OCI-LY1 (cell line): ENCODE measurements around the gene ANKFN1.

Source experiments
- H2AFZ ChIP-seq: fragments of 200-600 bp; sonication (generic), shearing (Covaris generic); 2 replicates; pipeline ENCODE4 v1.6.0; 2014; ENCODE audit warnings: antibody characterized with exemption, mild to moderate bottlenecking, low read length
- H3F3A ChIP-seq: fragments of 200-600 bp; sonication (generic), shearing (Covaris generic); 2 replicates; pipeline ENCODE4 v1.6.0; 2014; ENCODE audit warnings: mild to moderate bottlenecking, antibody characterized with exemption, low read length, moderate library complexity; ENCODE audit not compliant: insufficient read depth
- H3K27ac ChIP-seq: fragments of 200-600 bp; sonication (generic); 2 replicates; pipeline ENCODE4 v1.5.1; 2014; ENCODE audit warnings: low read length, mixed run types, mild to moderate bottlenecking, low read depth; ENCODE audit not compliant: poor library complexity, severe bottlenecking
- H3K27me3 ChIP-seq: fragments of 200-600 bp; sonication (generic); 2 replicates; pipeline ENCODE4 v1.6.0; 2014; ENCODE audit warnings: antibody characterized with exemption, mild to moderate bottlenecking, low read length, moderate library complexity; ENCODE audit not compliant: insufficient read depth
- H3K36me3 ChIP-seq: fragments of 200-600 bp; sonication (generic); 2 replicates; pipeline ENCODE4 v1.6.1; 2014; ENCODE audit warnings: mild to moderate bottlenecking, antibody characterized with exemption, low read length, moderate library complexity, mixed read lengths; ENCODE audit not compliant: insufficient read depth
- H3K4me1 ChIP-seq: fragments of 200-600 bp; sonication (generic); 2 replicates; pipeline ENCODE4 v1.5.1; 2014; ENCODE audit warnings: mild to moderate bottlenecking, low read length, moderate library complexity; ENCODE audit not compliant: insufficient read depth, severe bottlenecking
- H3K4me2 ChIP-seq: fragments of 200-600 bp; sonication (generic), shearing (Covaris generic); 2 replicates; pipeline ENCODE4 v1.6.1; 2014; ENCODE audit warnings: low read length
- H3K4me3 ChIP-seq: fragments of 200-600 bp; sonication (generic); 2 replicates; pipeline ENCODE4 v1.5.1; 2014; ENCODE audit warnings: low read length, low read depth, mild to moderate bottlenecking, mixed read lengths; ENCODE audit not compliant: poor library complexity, severe bottlenecking
- H3K79me2 ChIP-seq: fragments of 200-600 bp; shearing (Covaris generic); 2 replicates; pipeline ENCODE4 v1.6.1; 2016; ENCODE audit warnings: mixed run types, low read length, mixed read lengths; ENCODE audit not compliant: insufficient read depth
- H3K9ac ChIP-seq: fragments of 200-600 bp; sonication (generic), shearing (Covaris generic); 2 replicates; pipeline ENCODE4 v1.6.1; 2014; ENCODE audit warnings: mild to moderate bottlenecking, low read length, mixed read lengths
- H3K9me2 ChIP-seq: fragments of 200-600 bp; sonication (generic), shearing (Covaris generic); 2 replicates; pipeline ENCODE4 v1.6.1; 2014; ENCODE audit warnings: low read depth, mild to moderate bottlenecking, low read length, mixed read lengths
- H3K9me3 ChIP-seq: fragments of 200-600 bp; shearing (Covaris generic); 2 replicates; pipeline ENCODE4 v1.6.1; 2014; ENCODE audit warnings: low read length, mixed read lengths
- H4K20me1 ChIP-seq: fragments of 200-600 bp; sonication (generic), shearing (Covaris generic); 2 replicates; pipeline ENCODE4 v1.6.0; 2016; ENCODE audit warnings: mild to moderate bottlenecking, low read length; ENCODE audit not compliant: insufficient read depth
- EZH2 ChIP-seq: fragments of 200-600 bp; sonication (generic), shearing (Covaris generic); IDR thresholded peaks from 2 replicates; pipeline ENCODE4 v1.8.0; 2017; ENCODE audit warnings: borderline replicate concordance, mixed run types, mild to moderate bottlenecking, antibody characterized with exemption, low read length, moderate library complexity, mixed read lengths
- TF ChIP-seq, protein P1 (sequence below): fragments of 200-600 bp; sonication (generic), shearing (Covaris generic); IDR thresholded peaks from 2 replicates; pipeline ENCODE4 v1.5.1; 2017; ENCODE audit warnings: mild to moderate bottlenecking, antibody characterized with exemption, low read length, moderate library complexity, mixed read lengths

Gene ANKFN1

DNA sequence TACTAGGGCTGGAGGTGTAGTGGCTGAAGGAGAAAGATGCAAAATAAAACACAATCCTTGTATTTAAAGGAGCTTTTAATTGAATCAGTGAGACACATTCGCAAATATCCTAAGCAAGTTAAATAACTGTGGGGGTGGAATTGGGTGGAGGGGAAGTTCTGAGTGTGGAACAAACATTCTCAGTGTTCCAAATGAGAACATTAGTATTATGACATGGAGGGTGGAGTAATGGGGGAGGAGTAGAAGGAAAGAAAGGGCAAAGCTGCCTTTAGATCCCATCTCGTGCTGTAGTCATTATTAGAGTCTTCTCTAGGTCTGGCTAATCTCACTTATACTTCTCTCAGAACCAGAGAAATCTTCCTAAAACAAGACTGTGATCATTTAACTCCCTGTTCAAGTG, 169.7 kb downstream of the ANKFN1 start:
- TF ChIP-seq, protein P1, sequence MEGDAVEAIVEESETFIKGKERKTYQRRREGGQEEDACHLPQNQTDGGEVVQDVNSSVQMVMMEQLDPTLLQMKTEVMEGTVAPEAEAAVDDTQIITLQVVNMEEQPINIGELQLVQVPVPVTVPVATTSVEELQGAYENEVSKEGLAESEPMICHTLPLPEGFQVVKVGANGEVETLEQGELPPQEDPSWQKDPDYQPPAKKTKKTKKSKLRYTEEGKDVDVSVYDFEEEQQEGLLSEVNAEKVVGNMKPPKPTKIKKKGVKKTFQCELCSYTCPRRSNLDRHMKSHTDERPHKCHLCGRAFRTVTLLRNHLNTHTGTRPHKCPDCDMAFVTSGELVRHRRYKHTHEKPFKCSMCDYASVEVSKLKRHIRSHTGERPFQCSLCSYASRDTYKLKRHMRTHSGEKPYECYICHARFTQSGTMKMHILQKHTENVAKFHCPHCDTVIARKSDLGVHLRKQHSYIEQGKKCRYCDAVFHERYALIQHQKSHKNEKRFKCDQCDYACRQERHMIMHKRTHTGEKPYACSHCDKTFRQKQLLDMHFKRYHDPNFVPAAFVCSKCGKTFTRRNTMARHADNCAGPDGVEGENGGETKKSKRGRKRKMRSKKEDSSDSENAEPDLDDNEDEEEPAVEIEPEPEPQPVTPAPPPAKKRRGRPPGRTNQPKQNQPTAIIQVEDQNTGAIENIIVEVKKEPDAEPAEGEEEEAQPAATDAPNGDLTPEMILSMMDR = no peak
- TF ChIP-seq EZH2 = no peak
- Histone ChIP-seq H4K20me1 (no peaks in the 10 kb centered on the region), H3K36me3 (no peaks in the 10 kb centered on the region), H3F3A (no peaks in the 10 kb centered on the region), H3K9me3 (no peaks in the 10 kb centered on the region), H3K27me3 (no peaks in the 10 kb centered on the region), H3K9ac (no peak overlapping the region), H3K9me2 (no peaks in the 10 kb centered on the region), H2AFZ (no peak overlapping the region), H3K4me2 (no peak overlapping the region), H3K4me1 (no peaks in the 10 kb centered on the region), H3K27ac (no peak overlapping the region), H3K4me3 (no peak overlapping the region), H3K79me2 (no peaks in the 10 kb centered on the region)

DNA sequence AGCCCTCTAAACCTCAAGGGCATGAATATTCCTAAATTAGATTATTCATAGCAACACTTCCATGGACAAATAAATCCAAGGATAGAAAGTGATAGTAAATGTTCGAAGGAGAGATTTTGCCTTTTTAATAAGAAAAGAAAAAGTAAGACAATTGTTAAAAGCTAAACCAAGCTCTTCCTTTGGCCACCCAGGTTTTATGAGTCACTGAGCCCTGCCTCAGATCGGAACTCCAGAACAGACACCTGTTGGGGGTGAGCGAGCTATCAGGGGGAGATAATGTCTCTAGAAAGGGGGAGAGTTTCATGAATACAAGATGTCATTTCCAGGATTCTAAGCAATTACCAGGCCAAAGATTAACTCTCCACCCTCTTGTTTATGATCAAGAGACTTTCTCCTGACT, 171.4 kb downstream of the ANKFN1 start:
- Histone ChIP-seq H3K79me2 (no peaks in the 10 kb centered on the region), H3K4me3 (no peak overlapping the region), H3K4me2 (no peak overlapping the region), H3K9me3 (no peaks in the 10 kb centered on the region), H3K27ac (no peak overlapping the region), H3K9me2 (no peaks in the 10 kb centered on the region), H4K20me1 (no peaks in the 10 kb centered on the region), H3F3A (no peaks in the 10 kb centered on the region), H2AFZ (no peak overlapping the region), H3K27me3 (no peaks in the 10 kb centered on the region), H3K9ac (no peak overlapping the region), H3K4me1 (no peaks in the 10 kb centered on the region), H3K36me3 (no peaks in the 10 kb centered on the region)
- TF ChIP-seq, protein P1 = no peak
- no peak for TF ChIP-seq EZH2

DNA sequence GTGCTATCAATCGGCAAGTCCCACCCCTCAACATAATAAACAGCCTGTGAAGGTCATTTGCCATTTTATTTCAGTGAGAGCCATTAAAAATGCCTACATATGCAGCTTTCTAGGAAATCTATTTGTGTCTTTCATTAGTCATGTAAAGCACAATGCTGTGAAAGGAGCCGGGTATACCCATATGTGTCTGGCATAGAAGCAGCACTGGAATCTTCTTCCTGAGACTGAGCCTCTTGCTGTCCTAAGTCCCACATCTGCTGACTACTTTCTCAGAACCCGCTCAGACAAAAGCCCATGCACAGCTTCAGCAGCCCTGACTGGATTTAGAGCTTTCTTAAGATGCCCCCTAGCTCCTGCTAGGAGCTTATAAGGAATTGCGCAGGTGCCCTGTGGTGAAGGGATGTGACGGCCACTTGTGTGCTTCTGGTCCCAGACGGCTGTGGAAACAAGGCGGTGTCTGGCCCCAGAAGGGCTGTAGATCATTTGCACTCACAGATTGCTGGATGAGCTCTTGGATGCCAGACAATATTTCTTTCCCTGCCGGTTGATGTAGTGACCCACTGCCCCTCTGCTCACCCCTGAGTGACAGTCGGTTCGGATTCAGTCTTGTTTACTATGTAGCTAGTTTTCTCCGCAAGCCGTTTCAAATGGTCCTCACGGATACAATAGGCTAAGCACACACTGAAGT, 172.2 kb downstream of the ANKFN1 start:
- Histone ChIP-seq H2AFZ (no peak overlapping the region), H3K9me3 (no peaks in the 10 kb centered on the region), H3K9me2 (no peaks in the 10 kb centered on the region), H3K79me2 (no peaks in the 10 kb centered on the region), H3K4me1 (no peaks in the 10 kb centered on the region), H3K4me2 (no peak overlapping the region), H3K9ac (no peak overlapping the region), H3K4me3 (no peak overlapping the region), H3K27ac (no peak overlapping the region), H3F3A (no peaks in the 10 kb centered on the region), H3K27me3 (no peaks in the 10 kb centered on the region), H4K20me1 (no peaks in the 10 kb centered on the region), H3K36me3 (no peaks in the 10 kb centered on the region)
- no peak for TF ChIP-seq EZH2
- TF ChIP-seq, protein P1 = no peak
